Measurements from ENCODE around the gene GLI1. TPM values are rescaled to one million over a fixed set of nuclear protein-coding genes. Genes with fewer than 3 reads are reported as not detected.
"Not testable (repeated sequence)": the region's sequence is repeated elsewhere in the genome, so short reads cannot be mapped to it uniquely, and the experiment has no call there.

GLI1 gene
- total RNA-seq, 5 donors from 2014 or later (not counting 1 experiment from before 2014, with no cell fraction given): 0.53 to 1.6 (median 0.82) TPM

- CTCF ChIA-PET: no interaction called here
- peaks cover 0 to under 1% (median 0%) of the 10 kb centered on the region in 3 donors for H3K4me1 Mint-ChIP-seq
- H3K36me3 Mint-ChIP-seq: peaks cover 47% of the 10 kb centered on the region
- H3K27ac Mint-ChIP-seq: peak overlapping the region; percentile 41 to 62
- no CpG with 5 or more reads among the region's 7 CpGs for WGBS (ENCODE audit: insufficient coverage)
- H3K9me3 Mint-ChIP-seq: no peaks in the 10 kb centered on the region
- H3K36me3 ChIP-seq (ENCODE audit: control insufficient read depth in 2 of 2, extremely low read depth in 1 of 2, insufficient read depth in 1 of 2, low read length in 1 of 2): peaks cover 7 to 71% of the 10 kb centered on the region in 2 donors
- H3K27ac ChIP-seq (ENCODE audit: low read length): peak overlapping the region; percentile 6
- POLR2A ChIA-PET: interaction anchor here in 1 of 2 donors (0.7 to 1.0 kb wide), 2 partner anchors 8 kb away, joined by 3 read pairs; partner anchors contain the start of gene DDIT3
- H3K4me3 Mint-ChIP-seq: no peak overlapping the region
- H3K4me3 ChIP-seq (ENCODE audit: control insufficient read depth in 1 of 2, extremely low read depth in 1 of 2, low read length in 1 of 2): no peak overlapping the region
- H3K9me3 ChIP-seq: no peaks in the 10 kb centered on the region
- no peaks in the 10 kb centered on the region for H3K27me3 Mint-ChIP-seq
- H3K4me1 ChIP-seq (ENCODE audit: control insufficient read depth in 1 of 2, extremely low read depth in 1 of 2, insufficient read depth in 2 of 2, low read length in 2 of 2): no peaks in the 10 kb centered on the region
- ATAC-seq (replicated peaks in 1 of 4) (no peak), DNase-seq (no peak)
- H3K27me3 ChIP-seq (replicated peaks in 1 of 2; ENCODE audit: control insufficient read depth in 2 of 2, extremely low read depth in 1 of 2, insufficient read depth in 2 of 2, low read length in 1 of 2): no peaks in the 10 kb centered on the region
These were observed 52.2 kb downstream of the GLI1 start for GRCh38 chr12:57511588-57512325.

- Histone ChIP-seq H3K4me3 (ENCODE audit: control insufficient read depth in 1 of 2, extremely low read depth in 1 of 2, low read length in 1 of 2) (no peak overlapping the region), H3K27ac (ENCODE audit: low read length) (no peak overlapping the region), H3K9me3 (no peaks in the 10 kb centered on the region), H3K27me3 (replicated peaks in 1 of 2; ENCODE audit: control insufficient read depth in 2 of 2, extremely low read depth in 1 of 2, insufficient read depth in 2 of 2, low read length in 1 of 2) (no peaks in the 10 kb centered on the region), H3K36me3 (ENCODE audit: control insufficient read depth in 2 of 2, extremely low read depth in 1 of 2, insufficient read depth in 1 of 2, low read length in 1 of 2) (peaks cover 7 to 80% of the 10 kb centered on the region in 2 donors), H3K4me1 (ENCODE audit: control insufficient read depth in 1 of 2, extremely low read depth in 1 of 2, insufficient read depth in 2 of 2, low read length in 2 of 2) (no peaks in the 10 kb centered on the region)
- no peak overlapping the region for H3K4me3 Mint-ChIP-seq
- no peaks in the 10 kb centered on the region for H3K9me3 Mint-ChIP-seq
- H3K4me1 Mint-ChIP-seq: peaks cover 4 to 7% (median 6%) of the 10 kb centered on the region in 3 donors
- CTCF ChIA-PET: no interaction called here
- DNase-seq (no peak), ATAC-seq (replicated peaks in 1 of 4) (no peak)
- H3K36me3 Mint-ChIP-seq: peaks cover 56% of the 10 kb centered on the region
- H3K27ac Mint-ChIP-seq: peak overlapping the region; percentile 48 to 62
- H3K27me3 Mint-ChIP-seq: no peaks in the 10 kb centered on the region
- POLR2A ChIA-PET: interaction anchor here in 1 of 2 donors (0.9 to 1.3 kb wide), 3 partner anchors 8 to 54 kb away, joined by 3 read pairs; partner anchors contain the start of gene DDIT3
- WGBS (ENCODE audit: insufficient coverage): 92% methylated on average over 6 of the region's 6 CpGs
These were observed 53.1 kb downstream of the GLI1 start for GRCh38 chr12:57512665-57513064.

- H3K27ac Mint-ChIP-seq: no peak overlapping the region
- H3K9me3 ChIP-seq: no peaks in the 10 kb centered on the region
- ChIA-PET CTCF (interaction anchor here in 1 of 2 donors (0.7 to 1.0 kb wide), 2 partner anchors 57 to 229 kb away, joined by 4 to 6 read pairs; no protein-coding TSS in a partner anchor), POLR2A (interaction anchor here (0.6 to 1.3 kb wide), 4 partner anchors 9 to 54 kb away, joined by 3 to 17 read pairs (median 4); no protein-coding TSS in a partner anchor)
- peaks cover 10 to 11% (median 11%) of the 10 kb centered on the region in 3 donors for H3K4me1 Mint-ChIP-seq
- no peak overlapping the region for H3K4me3 ChIP-seq (ENCODE audit: control insufficient read depth in 1 of 2, extremely low read depth in 1 of 2, low read length in 1 of 2)
- H3K4me3 Mint-ChIP-seq: no peak overlapping the region
- H3K27me3 ChIP-seq (replicated peaks in 1 of 2; ENCODE audit: control insufficient read depth in 2 of 2, extremely low read depth in 1 of 2, insufficient read depth in 2 of 2, low read length in 1 of 2): no peaks in the 10 kb centered on the region
- H3K27me3 Mint-ChIP-seq: no peaks in the 10 kb centered on the region
- DNase-seq (no peak), ATAC-seq (replicated peaks in 1 of 4) (no peak)
- H3K4me1 ChIP-seq (ENCODE audit: control insufficient read depth in 1 of 2, extremely low read depth in 1 of 2, insufficient read depth in 2 of 2, low read length in 2 of 2): peaks cover 0 to 1% of the 10 kb centered on the region in 2 experiments
- H3K36me3 ChIP-seq (ENCODE audit: control insufficient read depth in 2 of 2, extremely low read depth in 1 of 2, insufficient read depth in 1 of 2, low read length in 1 of 2): peaks cover 7 to 81% of the 10 kb centered on the region in 2 donors
- no CpG with 5 or more reads among the region's 5 CpGs for WGBS (ENCODE audit: insufficient coverage)
- H3K9me3 Mint-ChIP-seq: no peaks in the 10 kb centered on the region
- no peak overlapping the region for H3K27ac ChIP-seq (ENCODE audit: low read length)
- peaks cover 61% of the 10 kb centered on the region for H3K36me3 Mint-ChIP-seq
These were observed 53.7 kb downstream of the GLI1 start for GRCh38 chr12:57513266-57513665.

- CTCF ChIA-PET: interaction anchor here in 1 of 2 donors (0.7 to 1.0 kb wide), 2 partner anchors 58 to 228 kb away, joined by 4 to 6 read pairs; no protein-coding TSS in a partner anchor
- POLR2A ChIA-PET: interaction anchor here (0.5 to 1.3 kb wide), 6 partner anchors 10 to 1486 kb away, joined by 3 to 17 read pairs (median 6); no protein-coding TSS in a partner anchor
- H3K27ac Mint-ChIP-seq: not testable (repeated sequence)
These were observed 54.1 kb downstream of the GLI1 start for GRCh38 chr12:57513677-57514076.

GRCh38 chr12:57514246-57514645, 54.7 kb downstream of the GLI1 start:
- H3K36me3 ChIP-seq (ENCODE audit: control insufficient read depth in 2 of 2, extremely low read depth in 1 of 2, insufficient read depth in 1 of 2, low read length in 1 of 2): peaks cover 7 to 79% of the 10 kb centered on the region in 2 donors
- not testable (repeated sequence) for H3K9me3 Mint-ChIP-seq; H3K4me3 ChIP-seq (ENCODE audit: control insufficient read depth in 1 of 2, extremely low read depth in 1 of 2, low read length in 1 of 2); H3K9me3 ChIP-seq; H3K4me3 Mint-ChIP-seq; DNase-seq; H3K27me3 Mint-ChIP-seq; ATAC-seq (replicated peaks in 1 of 4); H3K27me3 ChIP-seq (replicated peaks in 1 of 2; ENCODE audit: control insufficient read depth in 2 of 2, extremely low read depth in 1 of 2, insufficient read depth in 2 of 2, low read length in 1 of 2); H3K27ac ChIP-seq (ENCODE audit: low read length)
- peaks cover 4 to 11% of the 10 kb centered on the region in 2 experiments for H3K4me1 ChIP-seq (ENCODE audit: control insufficient read depth in 1 of 2, extremely low read depth in 1 of 2, insufficient read depth in 2 of 2, low read length in 2 of 2)
- POLR2A ChIA-PET: interaction anchor here in 1 of 2 donors (0.7 to 1.3 kb wide), 2 partner anchors 18 to 21 kb away, joined by 3 to 6 read pairs; no protein-coding TSS in a partner anchor
- H3K27ac Mint-ChIP-seq: peak overlapping the region in 1 of 2 donors; percentile 68
- H3K4me1 Mint-ChIP-seq: peaks cover 20 to 21% (median 20%) of the 10 kb centered on the region in 3 donors
- H3K36me3 Mint-ChIP-seq: peaks cover 68% of the 10 kb centered on the region
- 97% methylated on average over 8 of the region's 9 CpGs for WGBS (ENCODE audit: insufficient coverage)
- CTCF ChIA-PET: interaction anchor here in 1 of 2 donors (0.7 to 1.0 kb wide), 2 partner anchors 58 to 228 kb away, joined by 4 to 6 read pairs; no protein-coding TSS in a partner anchor

More at GRCh38 chr12:57513677-57514076, 54.1 kb downstream of the GLI1 start:
- not testable (repeated sequence) for ATAC-seq (replicated peaks in 1 of 4); H3K4me3 ChIP-seq (ENCODE audit: control insufficient read depth in 1 of 2, extremely low read depth in 1 of 2, low read length in 1 of 2); DNase-seq; H3K27me3 ChIP-seq (replicated peaks in 1 of 2; ENCODE audit: control insufficient read depth in 2 of 2, extremely low read depth in 1 of 2, insufficient read depth in 2 of 2, low read length in 1 of 2); H3K27ac ChIP-seq (ENCODE audit: low read length); H3K9me3 Mint-ChIP-seq; H3K4me1 ChIP-seq (ENCODE audit: control insufficient read depth in 1 of 2, extremely low read depth in 1 of 2, insufficient read depth in 2 of 2, low read length in 2 of 2); H3K27me3 Mint-ChIP-seq; H3K4me3 Mint-ChIP-seq; H3K9me3 ChIP-seq
- WGBS (ENCODE audit: insufficient coverage): 100% methylated on average over 2 of the region's 6 CpGs
- peaks cover 64% of the 10 kb centered on the region for H3K36me3 Mint-ChIP-seq
- peaks cover 7 to 81% of the 10 kb centered on the region in 2 donors for H3K36me3 ChIP-seq (ENCODE audit: control insufficient read depth in 2 of 2, extremely low read depth in 1 of 2, insufficient read depth in 1 of 2, low read length in 1 of 2)
- peaks cover 14 to 15% (median 15%) of the 10 kb centered on the region in 3 donors for H3K4me1 Mint-ChIP-seq

GRCh38 chr12:57514720-57515407, 55.3 kb downstream of the GLI1 start:
- Histone ChIP-seq H3K4me1 (ENCODE audit: control insufficient read depth in 1 of 2, extremely low read depth in 1 of 2, insufficient read depth in 2 of 2, low read length in 2 of 2) (peaks cover 7 to 17% of the 10 kb centered on the region in 2 experiments), H3K27ac (ENCODE audit: low read length) (no peak overlapping the region), H3K36me3 (ENCODE audit: control insufficient read depth in 2 of 2, extremely low read depth in 1 of 2, insufficient read depth in 1 of 2, low read length in 1 of 2) (peaks cover 7 to 74% of the 10 kb centered on the region in 2 donors), H3K9me3 (no peaks in the 10 kb centered on the region), H3K4me3 (ENCODE audit: control insufficient read depth in 1 of 2, extremely low read depth in 1 of 2, low read length in 1 of 2) (no peak overlapping the region), H3K27me3 (replicated peaks in 1 of 2; ENCODE audit: control insufficient read depth in 2 of 2, extremely low read depth in 1 of 2, insufficient read depth in 2 of 2, low read length in 1 of 2) (no peaks in the 10 kb centered on the region)
- ATAC-seq (replicated peaks in 1 of 4) (no peak), DNase-seq (no peak)
- ChIA-PET CTCF (interaction anchor here in 1 of 2 donors (0.9 kb wide), 1 partner anchor 56 kb away, joined by 4 read pairs; no protein-coding TSS in a partner anchor), POLR2A (interaction anchor here in 1 of 2 donors (1.1 kb wide), 1 partner anchor 33 kb away, joined by 5 read pairs; no protein-coding TSS in a partner anchor)
- Mint-ChIP-seq H3K36me3 (peaks cover 65% of the 10 kb centered on the region), H3K27me3 (no peaks in the 10 kb centered on the region), H3K4me1 (peaks cover 24% of the 10 kb centered on the region in 3 donors), H3K9me3 (no peaks in the 10 kb centered on the region), H3K4me3 (no peak overlapping the region), H3K27ac (no peak overlapping the region)
- WGBS (ENCODE audit: insufficient coverage): 89% methylated on average over 4 of the region's 9 CpGs
